Kidney epithelial cell (primary cell): ENCODE data around the gene MPIG6B. TPM values are rescaled to one million over a fixed set of nuclear protein-coding genes. Genes with fewer than 3 reads are reported as not detected.
"Not testable (repeated sequence)": the region's sequence is repeated elsewhere in the genome, so short reads cannot be mapped to it uniquely, and the experiment has no call there.

ENCODE experiments used
- DNase-seq: peaks from one replicate; pipeline ENCODE4 v3.0.0-alpha.2; 2010; ENCODE audit warnings: low read depth
- H3K27me3 ChIP-seq: 2 replicates; pipeline ENCODE4 v1.6.0; 2011; ENCODE audit warnings: low read length; ENCODE audit not compliant: control insufficient read depth, insufficient read depth
- H3K36me3 ChIP-seq: 2 replicates; pipeline ENCODE4 v1.5.1; 2011; ENCODE audit warnings: low read length; ENCODE audit not compliant: control insufficient read depth, insufficient read depth
- H3K4me3 ChIP-seq: 2 replicates; pipeline ENCODE4 v1.5.1; 2011; ENCODE audit warnings: low read depth, mild to moderate bottlenecking, control low read depth, low read length
- total RNA-seq: library from RNA; depleted of rRNA; stranded (reverse); fragments of >200 nt; gene quantifications from 2 replicates; pipeline ENCODE4 v1.2.3, GENCODE V29; 2015
- TF ChIP-seq, protein P1 (sequence below): IDR thresholded peaks from 2 replicates; pipeline ENCODE4 v1.5.1; 2011; ENCODE audit warnings: mild to moderate bottlenecking, moderate library complexity, low read length, control low read depth, inconsistent platforms; ENCODE audit not compliant: insufficient read depth, poor library complexity, severe bottlenecking

MPIG6B gene
- total RNA-seq, 1 donor from 2014 or later, result 0.29 TPM

DNA sequence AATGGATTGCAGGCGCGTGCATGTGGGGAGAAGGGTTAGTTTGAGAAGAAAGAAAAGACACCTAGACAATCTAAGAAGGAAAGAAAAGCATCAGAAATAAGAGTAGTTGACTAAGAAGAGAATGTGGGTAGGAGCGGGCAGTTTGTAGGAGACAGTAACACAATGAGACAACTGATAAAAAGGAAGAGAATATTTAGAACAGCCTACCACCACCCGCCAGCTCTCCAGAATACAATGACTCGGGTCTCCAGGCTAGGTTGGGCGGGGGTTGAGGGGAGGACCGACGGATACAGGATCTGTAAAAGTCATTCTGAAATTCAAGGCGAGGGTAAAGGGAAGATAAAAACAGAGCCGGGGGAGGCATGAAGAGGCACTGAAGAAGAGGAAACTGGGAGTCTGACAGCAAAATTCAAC is 20.8 kb upstream of the MPIG6B start:
- Histone ChIP-seq H3K27me3 (no peaks in the 10 kb centered on the region), H3K4me3 (peak overlapping the region; percentile 81), H3K36me3 (no peaks in the 10 kb centered on the region)
- DNase-seq, result no peak
- TF ChIP-seq, protein P1, sequence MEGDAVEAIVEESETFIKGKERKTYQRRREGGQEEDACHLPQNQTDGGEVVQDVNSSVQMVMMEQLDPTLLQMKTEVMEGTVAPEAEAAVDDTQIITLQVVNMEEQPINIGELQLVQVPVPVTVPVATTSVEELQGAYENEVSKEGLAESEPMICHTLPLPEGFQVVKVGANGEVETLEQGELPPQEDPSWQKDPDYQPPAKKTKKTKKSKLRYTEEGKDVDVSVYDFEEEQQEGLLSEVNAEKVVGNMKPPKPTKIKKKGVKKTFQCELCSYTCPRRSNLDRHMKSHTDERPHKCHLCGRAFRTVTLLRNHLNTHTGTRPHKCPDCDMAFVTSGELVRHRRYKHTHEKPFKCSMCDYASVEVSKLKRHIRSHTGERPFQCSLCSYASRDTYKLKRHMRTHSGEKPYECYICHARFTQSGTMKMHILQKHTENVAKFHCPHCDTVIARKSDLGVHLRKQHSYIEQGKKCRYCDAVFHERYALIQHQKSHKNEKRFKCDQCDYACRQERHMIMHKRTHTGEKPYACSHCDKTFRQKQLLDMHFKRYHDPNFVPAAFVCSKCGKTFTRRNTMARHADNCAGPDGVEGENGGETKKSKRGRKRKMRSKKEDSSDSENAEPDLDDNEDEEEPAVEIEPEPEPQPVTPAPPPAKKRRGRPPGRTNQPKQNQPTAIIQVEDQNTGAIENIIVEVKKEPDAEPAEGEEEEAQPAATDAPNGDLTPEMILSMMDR, result no peak

DNA sequence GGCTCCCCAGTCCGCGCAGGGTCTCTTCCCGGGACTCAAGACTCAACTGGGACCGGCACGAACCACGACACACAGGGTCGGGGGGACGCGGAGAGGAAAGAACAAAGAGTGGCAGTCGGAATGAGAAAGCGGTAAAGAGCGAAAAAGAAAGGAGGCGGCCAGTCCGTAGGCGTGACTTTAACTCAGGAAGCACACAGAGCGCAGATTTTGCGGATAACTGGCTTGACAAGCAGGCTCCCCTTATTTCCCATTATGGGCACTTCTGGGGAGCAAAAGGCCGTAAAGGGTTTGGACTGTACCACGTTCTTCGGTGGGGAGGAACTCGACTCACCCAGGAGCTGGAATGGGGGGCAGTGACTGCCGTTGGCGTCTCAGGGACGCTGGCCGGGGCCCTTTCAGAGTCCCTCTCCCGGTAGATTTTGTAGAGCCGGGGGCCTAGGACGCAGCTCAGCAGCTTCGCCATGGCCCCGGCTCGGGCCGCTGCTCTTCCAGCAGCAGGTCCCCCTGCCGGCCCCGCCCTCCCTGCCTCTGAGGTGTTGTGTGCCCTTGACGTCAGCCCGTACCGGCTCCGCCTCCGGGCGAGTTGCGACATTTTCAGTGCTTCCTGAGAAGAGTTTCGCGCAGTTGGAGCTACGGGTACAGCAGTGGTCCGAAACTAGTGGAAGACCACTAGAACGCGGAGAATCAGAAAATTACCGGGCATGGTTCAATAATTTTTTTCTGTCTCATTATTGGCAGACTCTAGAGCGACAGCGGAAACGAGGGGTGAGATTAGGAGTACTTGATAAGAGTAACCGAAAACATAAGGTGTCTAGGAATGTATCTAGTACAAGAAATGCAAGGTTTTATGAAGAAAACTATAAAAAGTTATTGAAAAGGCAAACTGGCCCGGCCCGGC is 20.1 kb upstream of the MPIG6B start, which contains the start of gene ABHD16A:
Gene ABHD16A (minus strand): TSS at position 506 of the 898 bp plus-strand sequence. CDS start 43 bp downstream, at position 463.
- TF ChIP-seq, protein P1, result no peak
- H3K4me3 ChIP-seq, result peak within 1 kb of the TSS; percentile 81

DNA sequence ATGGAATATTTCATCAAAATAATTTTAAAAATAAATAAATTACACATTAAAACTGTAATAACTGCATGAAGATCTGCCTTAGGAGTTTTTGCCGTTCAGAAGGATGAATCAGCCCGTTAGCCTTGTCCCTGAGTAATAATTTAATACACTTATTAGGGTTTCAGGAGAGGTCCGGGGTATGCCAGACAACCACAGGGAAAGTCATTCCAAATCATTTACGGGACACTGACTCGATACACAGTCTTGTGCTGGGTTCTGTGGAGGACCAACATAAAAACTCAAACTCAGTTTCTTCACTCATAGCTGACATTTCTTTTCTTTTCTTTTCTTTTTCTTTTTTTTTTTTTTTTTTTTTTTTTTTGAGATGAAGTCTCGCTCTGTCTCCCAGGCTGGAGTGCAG is 17.2 kb upstream of the MPIG6B start:
- no peak for DNase-seq
- Histone ChIP-seq H3K4me3 (no peak overlapping the region), H3K27me3 (no peaks in the 10 kb centered on the region), H3K36me3 (no peaks in the 10 kb centered on the region)
- TF ChIP-seq, protein P1, result no peak

More for the DNA sequence above, 20.1 kb upstream of the MPIG6B start, which contains the start of gene ABHD16A:
- Histone ChIP-seq H3K36me3 (no peaks in the 10 kb centered on the region), H3K27me3 (no peaks in the 10 kb centered on the region)
- DNase-seq, result peak; percentile 96

DNA sequence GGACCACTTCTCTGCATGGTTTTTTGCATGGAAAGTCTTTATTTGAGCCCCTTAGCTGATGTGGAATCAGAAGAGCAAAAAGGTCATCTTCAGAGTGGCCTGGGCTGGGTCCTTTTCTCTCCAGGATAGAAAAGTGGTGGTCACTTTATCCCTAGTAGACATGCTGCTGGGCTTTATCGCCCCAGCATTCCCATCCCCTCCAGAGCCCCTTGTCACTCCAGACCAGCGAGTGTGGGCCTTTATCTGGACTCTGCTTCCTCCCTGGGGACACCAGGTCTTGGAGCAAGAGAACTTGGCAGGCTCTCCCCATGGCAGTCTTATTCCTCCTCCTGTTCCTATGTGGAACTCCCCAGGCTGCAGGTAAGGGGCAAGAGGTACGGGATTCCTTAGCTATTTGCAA is 16.6 kb upstream of the MPIG6B start, which contains the start of gene LY6G6F:
Gene LY6G6F (plus strand): TSS at position 268 of the 400 bp plus-strand sequence. CDS start 41 bp downstream, at position 309.
- H3K27me3 ChIP-seq, result peaks cover 3% of the 10 kb centered on the region
- no peak within 1 kb of the TSS for H3K4me3 ChIP-seq
- DNase-seq, result no peak
- TF ChIP-seq, protein P1, result no peak
- H3K36me3 ChIP-seq, result no peaks in the 10 kb centered on the region

DNA sequence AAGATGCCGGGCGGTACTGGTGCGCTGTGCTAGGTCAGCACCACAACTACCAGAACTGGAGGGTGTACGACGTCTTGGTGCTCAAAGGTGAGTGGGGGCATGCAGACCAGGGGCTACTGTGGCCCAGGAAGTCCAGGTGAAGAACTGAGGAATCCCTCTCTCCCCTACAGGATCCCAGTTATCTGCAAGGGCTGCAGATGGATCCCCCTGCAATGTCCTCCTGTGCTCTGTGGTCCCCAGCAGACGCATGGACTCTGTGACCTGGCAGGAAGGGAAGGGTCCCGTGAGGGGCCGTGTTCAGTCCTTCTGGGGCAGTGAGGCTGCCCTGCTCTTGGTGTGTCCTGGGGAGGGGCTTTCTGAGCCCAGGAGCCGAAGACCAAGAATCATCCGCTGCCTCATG is 15.5 kb upstream of the MPIG6B start:
- TF ChIP-seq, protein P1, result no peak
- DNase-seq, result no peak

DNA sequence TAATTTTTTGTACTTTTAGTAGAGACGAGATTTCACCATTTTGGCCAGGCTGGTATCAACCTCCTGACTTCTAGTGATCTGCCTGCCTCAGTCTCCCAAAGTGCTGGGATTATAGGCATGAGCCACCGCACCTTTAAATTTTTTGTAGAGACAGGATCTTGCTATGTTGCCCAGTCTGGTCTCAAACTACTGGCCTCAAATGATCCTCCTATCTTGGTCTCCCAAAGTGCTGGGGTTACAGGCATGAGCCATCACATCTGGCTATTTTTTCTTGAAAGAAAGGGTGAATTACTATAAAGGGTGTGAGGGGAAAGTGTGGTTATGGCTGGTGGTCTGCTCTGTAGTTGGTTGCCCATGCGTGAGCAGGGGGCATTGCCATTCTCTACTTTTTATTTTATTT is 14.9 kb upstream of the MPIG6B start:
- DNase-seq, result no peak
- no peak overlapping the region for H3K4me3 ChIP-seq

More for the DNA sequence above, 15.5 kb upstream of the MPIG6B start:
- H3K36me3 ChIP-seq, result no peaks in the 10 kb centered on the region
- H3K27me3 ChIP-seq, result peaks cover 3% of the 10 kb centered on the region
- H3K4me3 ChIP-seq, result no peak overlapping the region

DNA sequence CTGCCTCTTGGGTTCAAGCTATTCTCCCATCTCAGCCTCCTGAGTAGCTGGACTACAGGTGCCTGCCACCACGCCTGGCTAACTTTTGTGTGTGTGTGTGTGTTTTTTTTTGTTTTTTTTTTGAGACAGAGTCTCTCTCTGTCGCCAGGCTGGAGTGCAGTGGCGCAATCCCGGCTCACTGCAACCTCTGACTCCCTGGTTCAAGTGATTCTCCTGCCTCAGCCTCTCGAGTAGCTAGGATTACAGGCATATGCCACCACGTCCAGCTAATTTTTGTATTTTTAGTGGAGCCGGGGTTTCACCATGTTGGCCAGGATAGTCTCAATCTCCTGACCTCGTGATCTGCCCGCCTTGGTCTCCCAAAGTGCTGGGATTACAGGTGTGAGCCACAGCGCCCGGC is 14.0 kb upstream of the MPIG6B start:
- H3K36me3 ChIP-seq, DNase-seq, H3K4me3 ChIP-seq, H3K27me3 ChIP-seq: not testable (repeated sequence)

More for the DNA sequence above, 14.9 kb upstream of the MPIG6B start:
- Histone ChIP-seq H3K36me3 (no peaks in the 10 kb centered on the region), H3K27me3 (peaks cover 3% of the 10 kb centered on the region)
- TF ChIP-seq, protein P1, result no peak
